ENCODE measurements around the gene PHF21A. TPM values are rescaled to one million over a fixed set of nuclear protein-coding genes. Genes with fewer than 3 reads are reported as not detected.

PHF21A gene
- total and polyA plus RNA-seq, 12 donors, result 9.6 to 48.0 (median 35.9) TPM

- 14 to 22% methylated on average over 4 of the region's 4 CpGs for WGBS, 2 donors
- no peak for DNase-seq
- intact Hi-C loops (cut with DNase I), result no loop called here
- H3K27me3 ChIP-seq, result no peaks in the 10 kb centered on the region
- ATAC-seq, result peak; percentile 38 to 89 (median 70)
- peaks cover 0 to 25% (median 0%) of the 10 kb centered on the region in 9 donors for H3K36me3 ChIP-seq
- no peaks in the 10 kb centered on the region for H3K9me3 ChIP-seq
- no peak overlapping the region for H3K4me3 ChIP-seq
- H3K27ac ChIP-seq, result peak overlapping the region in 6 of 10 donors; percentile 15 to 66 (median 54)
- TF ChIP-seq, protein P1, sequence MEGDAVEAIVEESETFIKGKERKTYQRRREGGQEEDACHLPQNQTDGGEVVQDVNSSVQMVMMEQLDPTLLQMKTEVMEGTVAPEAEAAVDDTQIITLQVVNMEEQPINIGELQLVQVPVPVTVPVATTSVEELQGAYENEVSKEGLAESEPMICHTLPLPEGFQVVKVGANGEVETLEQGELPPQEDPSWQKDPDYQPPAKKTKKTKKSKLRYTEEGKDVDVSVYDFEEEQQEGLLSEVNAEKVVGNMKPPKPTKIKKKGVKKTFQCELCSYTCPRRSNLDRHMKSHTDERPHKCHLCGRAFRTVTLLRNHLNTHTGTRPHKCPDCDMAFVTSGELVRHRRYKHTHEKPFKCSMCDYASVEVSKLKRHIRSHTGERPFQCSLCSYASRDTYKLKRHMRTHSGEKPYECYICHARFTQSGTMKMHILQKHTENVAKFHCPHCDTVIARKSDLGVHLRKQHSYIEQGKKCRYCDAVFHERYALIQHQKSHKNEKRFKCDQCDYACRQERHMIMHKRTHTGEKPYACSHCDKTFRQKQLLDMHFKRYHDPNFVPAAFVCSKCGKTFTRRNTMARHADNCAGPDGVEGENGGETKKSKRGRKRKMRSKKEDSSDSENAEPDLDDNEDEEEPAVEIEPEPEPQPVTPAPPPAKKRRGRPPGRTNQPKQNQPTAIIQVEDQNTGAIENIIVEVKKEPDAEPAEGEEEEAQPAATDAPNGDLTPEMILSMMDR (IDR thresholded peaks at IDR 0.05), result no peak
- H3K4me1 ChIP-seq, result peaks cover 5 to 51% (median 41%) of the 10 kb centered on the region in 9 donors
Observed at GRCh38 chr11:46050003-46050461, 71.2 kb downstream of the PHF21A start.

DNA sequence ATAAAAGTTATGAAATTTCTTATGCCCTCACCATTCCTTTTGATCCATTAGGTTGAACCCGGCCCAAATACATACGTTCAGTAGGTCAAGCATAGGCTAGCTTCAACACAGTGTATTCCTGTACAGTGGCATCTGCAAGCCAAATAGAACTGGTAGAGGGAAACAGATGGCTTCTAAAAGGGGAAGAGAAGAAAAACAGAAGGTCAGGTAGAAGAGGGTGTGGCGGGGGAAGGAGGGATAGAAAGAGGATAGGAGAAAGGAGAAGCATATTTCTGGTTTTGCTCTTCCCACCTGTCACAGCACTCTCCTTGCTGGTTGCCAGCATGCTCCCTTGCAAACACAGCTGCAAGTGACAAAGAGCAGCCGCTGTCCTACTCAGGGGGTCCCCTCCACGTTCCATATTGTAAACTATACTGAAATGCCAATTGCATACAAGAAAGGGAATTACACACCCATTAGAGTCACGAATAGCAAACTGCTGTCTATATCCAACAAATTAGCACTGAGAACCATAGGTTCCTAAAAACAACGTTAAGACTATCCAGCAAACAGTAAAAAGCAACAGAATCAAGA is 71.8 kb downstream of the PHF21A start:
- H3K9me3 ChIP-seq, result no peaks in the 10 kb centered on the region
- ATAC-seq (peak in 2 of 8 donors; percentile 32 to 36), DNase-seq (no peak)
- no peaks in the 10 kb centered on the region for H3K27me3 ChIP-seq
- TF ChIP-seq, protein P1 (IDR thresholded peaks at IDR 0.05), result no peak
- intact Hi-C loops (cut with DNase I), result no loop called here
- no peak overlapping the region for H3K4me3 ChIP-seq
- H3K36me3 ChIP-seq, result peaks cover 0 to 22% (median 0%) of the 10 kb centered on the region in 9 donors
- H3K4me1 ChIP-seq, result peaks cover 5 to 55% (median 41%) of the 10 kb centered on the region in 9 donors
- WGBS, 2 donors, result 65 to 66% methylated on average over 7 of the region's 7 CpGs
- H3K27ac ChIP-seq, result peak overlapping the region in 4 of 10 donors; percentile 54 to 66 (median 58)

- H3K4me1 ChIP-seq, result peaks cover 5 to 67% (median 46%) of the 10 kb centered on the region in 9 donors
- H3K27me3 ChIP-seq, result no peaks in the 10 kb centered on the region
- no peak for ATAC-seq
- no peak overlapping the region for H3K4me3 ChIP-seq
- TF ChIP-seq, protein P1 (IDR thresholded peaks at IDR 0.05), result no peak
- DNase-seq, result no peak
- peaks cover 0 to 12% (median 0%) of the 10 kb centered on the region in 9 donors for H3K36me3 ChIP-seq
- no peaks in the 10 kb centered on the region for H3K9me3 ChIP-seq
- 97 to 100% methylated on average over 1 of the region's 1 CpG for WGBS, 2 donors
- no peak overlapping the region for H3K27ac ChIP-seq
- intact Hi-C loops (cut with DNase I), result no loop called here
Observed at GRCh38 chr11:46048198-46048597, 73.1 kb downstream of the PHF21A start.

- Histone ChIP-seq H3K36me3 (peaks cover 0 to 12% (median 0%) of the 10 kb centered on the region in 9 donors), H3K27ac (no peak overlapping the region), H3K4me3 (no peak overlapping the region), H3K27me3 (no peaks in the 10 kb centered on the region), H3K4me1 (peaks cover 5 to 69% (median 46%) of the 10 kb centered on the region in 9 donors), H3K9me3 (no peaks in the 10 kb centered on the region)
- TF ChIP-seq, protein P1 (IDR thresholded peaks at IDR 0.05), result no peak
- DNase-seq, result no peak
- intact Hi-C loops (cut with DNase I), result no loop called here
- no peak for ATAC-seq
Observed at GRCh38 chr11:46047520-46047919, 73.7 kb downstream of the PHF21A start.

Data from heart right ventricle (tissue), 16 donors.